GM23248 (cell line): ENCODE data around the gene PGS1.

Experiments used
- EZH2 ChIP-seq: fragments of 200-600 bp; sonication (generic); IDR thresholded peaks from 2 replicates; pipeline ENCODE4 v1.6.1; 2018; ENCODE audit warnings: antibody characterized with exemption, mild to moderate bottlenecking; ENCODE audit not compliant: insufficient read depth, poor library complexity, severe bottlenecking
- EZH2phosphoT487 ChIP-seq: fragments of 200-600 bp; sonication (generic); IDR thresholded peaks from 2 replicates; pipeline ENCODE4 v1.6.1; 2018; ENCODE audit warnings: antibody characterized with exemption, moderate library complexity, mild to moderate bottlenecking, low read depth; ENCODE audit not compliant: insufficient read depth

GRCh38 chr17:78366109-78366848 lies 12.2 kb upstream of the PGS1 start:
- TF ChIP-seq EZH2 (no peak), EZH2phosphoT487 (no peak)
